ENCODE results near the gene OSTF1.

GRCh38 chr9:75130621-75131230 lies 42.4 kb downstream of the OSTF1 start:
- TF ChIP-seq CTCF (IDR thresholded peaks at IDR 0.05; ENCODE audit: insufficient read depth, low read length, poor library complexity, severe bottlenecking) = no peak
- TF ChIP-seq EZH2phosphoT487 (conservative IDR thresholded peaks at IDR 0.05; ENCODE audit: low read length) = no peak
